Heart right ventricle (tissue), 16 donors: Measurements from ENCODE around the gene ANKRD2. TPM values are rescaled to one million over a fixed set of nuclear protein-coding genes. Genes with fewer than 3 reads are reported as not detected.

Experiments used
- ATAC-seq, 8 donors: fragments of 200-7000 bp; cut with Tn5 transposase; one replicate each; pipeline ENCODE4 v1.9.1; 2020; ENCODE audit warnings: mild to moderate bottlenecking in 8 of 8, moderate library complexity in 8 of 8, moderate number of reproducible peaks in 1 of 8
- DNase-seq, 2 donors: peaks; one replicate each; pipeline ENCODE4 v3.0.0-alpha.2; 2020
- H3K27ac ChIP-seq, 10 donors: fragments of 200-600 bp; sonication (generic) in 2 of 10; one replicate each; pipeline versions ENCODE4 v1.5.0 to v1.8.0; 2020 to 2022; ENCODE audit warnings: mild to moderate bottlenecking in 3 of 10
- H3K27me3 ChIP-seq, 7 donors: fragments of 200-600 bp; one replicate each; pipeline ENCODE4 v1.8.0; 2021 to 2022; ENCODE audit warnings: mild to moderate bottlenecking in 2 of 7
- H3K36me3 ChIP-seq, 9 donors: fragments of 200-600 bp; sonication (generic) in 1 of 9; one replicate each; pipeline versions ENCODE4 v1.5.0 to v1.8.0; 2020 to 2022; ENCODE audit warnings: mild to moderate bottlenecking in 2 of 9
- H3K4me1 ChIP-seq, 9 donors: fragments of 200-600 bp; sonication (generic) in 1 of 9; one replicate each; pipeline versions ENCODE4 v1.5.0 to v1.8.0; 2020 to 2022; ENCODE audit warnings: mild to moderate bottlenecking in 4 of 9
- H3K4me3 ChIP-seq, 10 donors: fragments of 200-600 bp; sonication (generic) in 2 of 10; one replicate each; pipeline versions ENCODE4 v1.5.0 to v1.8.0; 2020 to 2022; ENCODE audit warnings: mild to moderate bottlenecking in 7 of 10, moderate library complexity in 2 of 10
- H3K9me3 ChIP-seq, 11 donors: fragments of 200-600 bp in 10 of 11; sonication (generic) in 2 of 11; one replicate each; pipeline versions ENCODE4 v1.5.0 to v1.8.0; 2013 to 2022; ENCODE audit warnings: mild to moderate bottlenecking in 2 of 11, control low read depth in 1 of 11, moderate library complexity in 1 of 11
- CTCF ChIP-seq, 9 donors: fragments of 200-600 bp; sonication (generic) in 2 of 9; IDR thresholded peaks; one replicate each; pipeline versions ENCODE4 v1.5.0 to v1.8.0; 2021 to 2022; ENCODE audit warnings: antibody characterized with exemption in 9 of 9, mild to moderate bottlenecking in 5 of 9, moderate library complexity in 1 of 9
- WGBS, 2 donors: extraction: QIAGEN DNeasy Blood & Tissue Kit; methylation state at CpG; one replicate each; pipeline ENCODE4 v1.1.7; 2013; ENCODE audit warnings: inconsistent platforms in 1 of 2; 5-methylcytosine and 5-hydroxymethylcytosine counted together
- intact Hi-C, 10 donors: fragments of 100-400 bp; cut with DNase I; formaldehyde crosslinking; loops; one replicate each; pipeline versions ENCODE4 v1.11.1 to v1.14.2; 2022
- polyA plus RNA-seq, 2 donors: library from polyadenylated mRNA; stranded (reverse); fragments of 200-250 nt; gene quantifications; one replicate each; pipeline ENCODE4 v1.2.3, GENCODE V29; 2013
- total RNA-seq, 10 donors: library from RNA; stranded (reverse); fragmentation: NEBNext Ultra II Directional in 3 of 10; extraction: Animal tissue kit (Norgen Biotek cat#: 25700) in 3 of 10; gene quantifications; one replicate each; pipeline versions ENCODE4 v1.2.1 to v1.2.4, GENCODE V29; 2021 to 2023
- donor health status: Arrhythmogenic right ventricular cardiomyopathy.
- donor health status: ischemic (EF 13 %, LVEDD 7.1; RV severe dilation, severe dysfunction).
- donor health status: healthy with polysubstance abuse.
- donor health status: DM: no; HTN: yes; CAD: no.
- donor health status: DM: no; HTN: no; CAD: no.
- donor health status: ischemic (EF 25% LVEDD 6.9; RV normal size, moderate dysfunction).
- donor health status: ischemic (EF 25% LVEDD 5.7; RV mildly dilated, moderate dysfunction).
- donor health status: healthy.
- donor health status: DM: yes; HTN: yes; CAD: no.
- donor health status: Ischemic cardiomyopathy.
- donor health status: ischemic (EF 35%, LVEDD 5.7; RV mildly dilated, moderate dysfunction).
- donor health status: nonischemic (EF 11% LVEDD 7.7; RV severe dilation, severe dysfunction).
- donor health status: DM: yes; HTN: yes; CAD: no.
- donor health status: PGD.
- donor health status: ischemic (EF 29% LVEDD 5.4; RV normal size, mild dysfunction).
- donor health status: nonischemic (EF 23%, LVEDD 6.1; RV moderate dilation, normal function).

Gene ANKRD2
- total and polyA plus RNA-seq, 12 donors, result 46.3 to 395 (median 167) TPM

- 82 to 83% methylated on average over 9 of the region's 9 CpGs for WGBS, 2 donors
- TF ChIP-seq CTCF (IDR thresholded peaks at IDR 0.05), result no peak
- intact Hi-C loops, result no loop called here
- no peak overlapping the region for H3K4me3 ChIP-seq
- H3K4me1 ChIP-seq, result peaks cover 1 to 33% (median 13%) of the 10 kb centered on the region in 9 donors
- H3K27ac ChIP-seq, result peak overlapping the region in 3 of 10 donors; percentile 53 to 93 (median 64)
- no peak for ATAC-seq
- no peaks in the 10 kb centered on the region for H3K9me3 ChIP-seq
- no peaks in the 10 kb centered on the region for H3K36me3 ChIP-seq
- no peak for DNase-seq
- no peaks in the 10 kb centered on the region for H3K27me3 ChIP-seq
Observed at GRCh38 chr10:97577701-97578100, 5.1 kb downstream of the ANKRD2 start.

DNA sequence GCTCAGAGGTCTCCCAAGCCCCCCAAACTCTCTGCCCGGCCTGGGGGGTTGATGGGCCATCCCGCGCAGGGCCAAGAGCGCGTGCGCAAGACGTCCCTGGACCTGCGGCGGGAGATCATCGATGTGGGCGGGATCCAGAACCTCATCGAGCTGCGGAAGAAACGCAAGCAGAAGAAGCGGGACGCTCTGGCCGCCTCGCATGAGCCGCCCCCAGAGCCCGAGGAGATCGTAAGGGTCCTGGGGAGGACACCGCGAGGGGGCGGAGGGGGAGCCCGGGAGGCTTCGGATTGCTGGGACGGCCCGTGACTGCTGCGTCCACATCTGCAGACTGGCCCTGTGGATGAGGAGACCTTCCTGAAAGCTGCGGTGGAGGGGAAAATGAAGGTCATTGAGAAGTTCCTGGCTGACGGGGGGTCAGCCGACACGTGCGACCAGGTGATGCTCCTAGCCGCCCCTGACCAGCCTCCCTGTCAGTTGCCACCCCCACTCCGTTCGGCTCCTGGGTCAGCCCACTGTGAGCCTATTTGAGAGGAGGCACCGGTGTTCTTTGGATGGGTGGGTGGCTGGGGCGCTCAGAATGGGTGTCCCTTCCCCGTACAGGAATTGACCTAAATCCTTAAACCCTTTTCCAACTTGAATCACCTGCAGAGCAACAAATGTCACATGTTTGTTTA lies 5.7 kb downstream of the ANKRD2 start:
- intact Hi-C loops, result no loop called here
- WGBS, 2 donors, result 74 to 80% methylated on average over 40 of the region's 40 CpGs
- no peak for TF ChIP-seq CTCF (IDR thresholded peaks at IDR 0.05)
- DNase-seq, result no peak
- Histone ChIP-seq H3K36me3 (no peaks in the 10 kb centered on the region), H3K9me3 (no peaks in the 10 kb centered on the region), H3K27ac (no peak overlapping the region), H3K4me1 (peaks cover 0 to 29% (median 8%) of the 10 kb centered on the region in 9 donors), H3K4me3 (peak overlapping the region in 2 of 10 donors; percentile 6 to 22), H3K27me3 (no peaks in the 10 kb centered on the region)
- ATAC-seq, result no peak

DNA sequence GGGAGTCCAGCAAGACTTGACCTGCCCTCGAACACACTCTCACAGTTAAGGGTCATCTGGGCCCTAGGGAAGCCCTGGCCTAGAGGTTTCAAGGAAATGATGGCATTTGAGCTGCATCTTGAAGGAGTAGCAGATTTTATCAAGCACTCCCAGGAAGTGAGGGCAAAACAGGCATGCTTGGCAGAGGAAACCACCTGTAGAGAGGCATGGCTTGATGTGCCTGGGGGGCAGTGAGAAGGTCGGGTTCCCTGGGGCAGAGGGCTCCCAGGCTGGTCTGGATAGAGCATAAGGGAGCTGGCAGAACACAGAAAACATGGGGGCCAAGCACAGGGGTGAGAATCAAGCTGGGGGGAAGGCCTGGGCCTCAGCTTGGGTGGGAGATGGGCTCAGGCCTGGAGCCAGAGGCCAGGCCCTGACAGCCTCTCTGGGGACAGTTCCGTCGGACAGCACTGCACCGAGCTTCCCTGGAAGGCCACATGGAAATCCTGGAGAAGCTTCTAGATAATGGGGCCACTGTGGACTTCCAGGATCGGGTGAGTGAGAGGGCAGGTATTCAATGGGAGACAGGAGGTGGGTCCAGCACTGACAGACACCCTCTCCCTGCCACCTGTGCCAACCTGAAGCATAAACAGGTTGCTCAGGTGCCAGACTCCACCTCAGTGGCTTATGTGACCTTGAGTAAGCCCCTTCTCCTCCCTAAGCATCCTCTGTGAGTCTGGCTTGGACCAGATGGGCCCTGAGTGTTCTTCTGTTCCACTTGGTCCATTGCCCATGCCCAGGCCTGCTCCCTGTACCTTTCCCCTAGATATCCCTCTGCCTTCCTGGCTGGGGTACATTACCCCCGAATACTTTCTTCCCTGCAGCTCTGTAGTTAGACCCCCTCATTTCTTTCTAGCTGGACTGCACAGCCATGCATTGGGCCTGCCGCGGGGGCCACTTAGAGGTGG lies 8.1 kb downstream of the ANKRD2 start:
- no peaks in the 10 kb centered on the region for H3K27me3 ChIP-seq
- intact Hi-C loops, result no loop called here
- peaks cover 0 to 30% (median 13%) of the 10 kb centered on the region in 9 donors for H3K4me1 ChIP-seq

More for the DNA sequence above, 8.1 kb downstream of the ANKRD2 start:
- ATAC-seq (no peak), DNase-seq (no peak)
- no peak for TF ChIP-seq CTCF (IDR thresholded peaks at IDR 0.05)
- no peaks in the 10 kb centered on the region for H3K9me3 ChIP-seq
- H3K4me3 ChIP-seq, result no peak overlapping the region
- peak overlapping the region in 4 of 10 donors; percentile 44 to 91 (median 68) for H3K27ac ChIP-seq
- H3K36me3 ChIP-seq, result no peaks in the 10 kb centered on the region
- 80 to 82% methylated on average over 9 of the region's 9 CpGs for WGBS, 2 donors
